WTC11 (cell line): ENCODE results near the gene UPF1. TPM values are rescaled to one million over a fixed set of nuclear protein-coding genes. Genes with fewer than 3 reads are reported as not detected.
"Not testable (repeated sequence)": the region's sequence is repeated elsewhere in the genome, so short reads cannot be mapped to it uniquely, and the experiment has no call there.

Experiments used
- ATAC-seq: fragments of 200-7000 bp; cut with Tn5 transposase; 2 replicates; pipeline ENCODE4 v1.10.0; 2021; ENCODE audit warnings: mild to moderate bottlenecking, moderate library complexity
- CTCF ChIA-PET: fragments of 300-600 bp; sonication (Branson Sonifier 250); formaldehyde crosslinking; loops from one replicate; lab custom pipeline; 2021; ENCODE audit warnings: antibody characterized with exemption; lab: Charles Lee
- POLR2A ChIA-PET: fragments of 350-600 bp; sonication (Branson Sonifier 250); formaldehyde crosslinking; loops from one replicate; lab custom pipeline; 2021; ENCODE audit warnings: antibody characterized with exemption; lab: Charles Lee
- DNase-seq: peaks from one replicate; pipeline ENCODE4 v3.0.0; 2021; ENCODE audit warnings: low spot score
- H3K27ac Mint-ChIP-seq: 2 replicates; pipeline ENCODE4 v1.8.0; 2021; ENCODE audit warnings: mixed read lengths
- H3K27me3 Mint-ChIP-seq: 2 replicates; pipeline ENCODE4 v1.8.0; 2021; ENCODE audit warnings: low read depth, mild to moderate bottlenecking, moderate library complexity, mixed read lengths
- H3K36me3 Mint-ChIP-seq: 2 replicates; pipeline ENCODE4 v1.8.0; 2021; ENCODE audit warnings: mixed read lengths
- H3K4me1 Mint-ChIP-seq: 2 replicates; pipeline ENCODE4 v1.8.0; 2022; ENCODE audit warnings: mixed read lengths
- H3K4me3 Mint-ChIP-seq: 2 replicates; pipeline ENCODE4 v1.8.0; 2021; ENCODE audit warnings: mild to moderate bottlenecking, moderate library complexity, mixed read lengths
- H3K9me3 Mint-ChIP-seq: 2 replicates; pipeline ENCODE4 v1.8.0; 2021; ENCODE audit warnings: mixed read lengths
- ARID4B ChIP-seq: sonication (generic); formaldehyde crosslinking; IDR thresholded peaks from 2 replicates; pipeline ENCODE4 v1.8.0; 2023; ENCODE audit warnings: missing genetic modification reagents, mild to moderate bottlenecking, borderline replicate concordance
- ATF1 ChIP-seq: sonication (generic); formaldehyde crosslinking; IDR thresholded peaks from 2 replicates; pipeline ENCODE4 v1.8.1; 2023; ENCODE audit warnings: mild to moderate bottlenecking, moderate library complexity, missing genetic modification reagents
- E2F1 ChIP-seq: sonication (generic); formaldehyde crosslinking; IDR thresholded peaks from 2 replicates; pipeline ENCODE4 v1.8.0; 2022; ENCODE audit warnings: mild to moderate bottlenecking, missing genetic modification reagents
- ELF4 ChIP-seq: sonication (generic); formaldehyde crosslinking; IDR thresholded peaks from 2 replicates; pipeline ENCODE4 v1.8.1; 2022; ENCODE audit warnings: low read depth, mild to moderate bottlenecking, moderate library complexity, missing genetic modification reagents
- EMX1 ChIP-seq: fragments of 250-450 bp; sonication (Bioruptor Pico); IDR thresholded peaks from 2 replicates; pipeline ENCODE4 v1.8.0; 2021; ENCODE audit warnings: mild to moderate bottlenecking
- ETV6 ChIP-seq: sonication (generic); formaldehyde crosslinking; IDR thresholded peaks from 2 replicates; pipeline ENCODE4 v1.8.1; 2022; ENCODE audit warnings: mild to moderate bottlenecking, missing genetic modification reagents
- GABPB1 ChIP-seq: sonication (generic); formaldehyde crosslinking; IDR thresholded peaks from 2 replicates; pipeline ENCODE4 v1.8.1; 2023; ENCODE audit warnings: mild to moderate bottlenecking, missing genetic modification reagents
- IRF2 ChIP-seq: sonication (generic); formaldehyde crosslinking; IDR thresholded peaks from 2 replicates; pipeline ENCODE4 v1.8.0; 2022; ENCODE audit warnings: low read depth, missing genetic modification reagents, borderline replicate concordance
- JAZF1 ChIP-seq: fragments of 250-450 bp; sonication (Bioruptor Pico); IDR thresholded peaks from 2 replicates; pipeline ENCODE4 v1.9.0; 2021; ENCODE audit warnings: moderate library complexity, mild to moderate bottlenecking, inconsistent platforms
- KAT7 ChIP-seq: sonication (generic); formaldehyde crosslinking; IDR thresholded peaks from 2 replicates; pipeline ENCODE4 v1.8.1; 2023; ENCODE audit warnings: missing genetic modification reagents, mild to moderate bottlenecking, borderline replicate concordance
- MLX ChIP-seq: sonication (generic); formaldehyde crosslinking; IDR thresholded peaks from 2 replicates; pipeline ENCODE4 v1.8.1; 2023; ENCODE audit warnings: mild to moderate bottlenecking, missing genetic modification reagents, moderate library complexity
- MXD4 ChIP-seq: fragments of 250-450 bp; sonication (Bioruptor Pico); IDR thresholded peaks from 2 replicates; pipeline ENCODE4 v1.8.0; 2021; ENCODE audit warnings: mild to moderate bottlenecking, moderate library complexity, borderline replicate concordance
- RELA ChIP-seq: sonication (generic); formaldehyde crosslinking; IDR thresholded peaks from 2 replicates; pipeline ENCODE4 v1.8.1; 2022; ENCODE audit warnings: missing genetic modification reagents, mild to moderate bottlenecking, borderline replicate concordance
- RORB ChIP-seq: fragments of 250-450 bp; sonication (Bioruptor Pico); IDR thresholded peaks from 2 replicates; pipeline ENCODE4 v1.9.0; 2021; ENCODE audit warnings: mild to moderate bottlenecking
- TEAD4 ChIP-seq: sonication (generic); formaldehyde crosslinking; IDR thresholded peaks from 2 replicates; pipeline ENCODE4 v1.8.0; 2022; ENCODE audit warnings: mild to moderate bottlenecking, missing genetic modification reagents
- ZNF138 ChIP-seq: sonication (generic); formaldehyde crosslinking; conservative IDR thresholded peaks from 2 replicates; pipeline ENCODE4 v1.8.1; 2022; ENCODE audit warnings: mild to moderate bottlenecking, moderate library complexity, missing genetic modification reagents
- ZNF232 ChIP-seq: sonication (generic); formaldehyde crosslinking; IDR thresholded peaks from 2 replicates; pipeline ENCODE4 v1.8.0; 2022; ENCODE audit warnings: mild to moderate bottlenecking, missing genetic modification reagents
- ZNF416 ChIP-seq: fragments of 250-450 bp; sonication (Bioruptor Pico); IDR thresholded peaks from 2 replicates; pipeline ENCODE4 v1.9.0; 2021; ENCODE audit warnings: mild to moderate bottlenecking, inconsistent platforms
- total RNA-seq: library from RNA; stranded (reverse); gene quantifications from 3 replicates; pipeline ENCODE4 v1.2.3, GENCODE V29; 2021
- TF ChIP-seq, protein P1 (sequence below): sonication (generic); formaldehyde crosslinking; IDR thresholded peaks from 2 replicates; pipeline ENCODE4 v1.8.0; 2023; ENCODE audit warnings: missing genetic modification reagents
- TF ChIP-seq, protein P2 (sequence below): sonication (generic); formaldehyde crosslinking; IDR thresholded peaks from 2 replicates; pipeline ENCODE4 v1.8.1; 2023; ENCODE audit warnings: mild to moderate bottlenecking, missing genetic modification reagents
- TF ChIP-seq, protein P3 (sequence below): sonication (generic); formaldehyde crosslinking; IDR thresholded peaks from 2 replicates; pipeline ENCODE4 v1.8.1; 2022; ENCODE audit warnings: mild to moderate bottlenecking, missing genetic modification reagents, moderate library complexity, borderline replicate concordance

The UPF1 gene
- total RNA-seq, 1 experiment from 2014 or later: 82.5 TPM

- TF ChIP-seq, protein P1, sequence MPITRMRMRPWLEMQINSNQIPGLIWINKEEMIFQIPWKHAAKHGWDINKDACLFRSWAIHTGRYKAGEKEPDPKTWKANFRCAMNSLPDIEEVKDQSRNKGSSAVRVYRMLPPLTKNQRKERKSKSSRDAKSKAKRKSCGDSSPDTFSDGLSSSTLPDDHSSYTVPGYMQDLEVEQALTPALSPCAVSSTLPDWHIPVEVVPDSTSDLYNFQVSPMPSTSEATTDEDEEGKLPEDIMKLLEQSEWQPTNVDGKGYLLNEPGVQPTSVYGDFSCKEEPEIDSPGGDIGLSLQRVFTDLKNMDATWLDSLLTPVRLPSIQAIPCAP: no peak
- no peak for TF ChIP-seq KAT7 (CRISPR knock-in tag)
- no peak for TF ChIP-seq ZNF232 (CRISPR knock-in tag)
- TF ChIP-seq E2F1: no peak
- no peak for TF ChIP-seq ZNF416 (CRISPR knock-in tag)
- TF ChIP-seq RORB (CRISPR knock-in tag): no peak
- no peak for TF ChIP-seq ETV6 (CRISPR knock-in tag)
- no peak for TF ChIP-seq ZNF138 (CRISPR knock-in tag)
- TF ChIP-seq, protein P2, sequence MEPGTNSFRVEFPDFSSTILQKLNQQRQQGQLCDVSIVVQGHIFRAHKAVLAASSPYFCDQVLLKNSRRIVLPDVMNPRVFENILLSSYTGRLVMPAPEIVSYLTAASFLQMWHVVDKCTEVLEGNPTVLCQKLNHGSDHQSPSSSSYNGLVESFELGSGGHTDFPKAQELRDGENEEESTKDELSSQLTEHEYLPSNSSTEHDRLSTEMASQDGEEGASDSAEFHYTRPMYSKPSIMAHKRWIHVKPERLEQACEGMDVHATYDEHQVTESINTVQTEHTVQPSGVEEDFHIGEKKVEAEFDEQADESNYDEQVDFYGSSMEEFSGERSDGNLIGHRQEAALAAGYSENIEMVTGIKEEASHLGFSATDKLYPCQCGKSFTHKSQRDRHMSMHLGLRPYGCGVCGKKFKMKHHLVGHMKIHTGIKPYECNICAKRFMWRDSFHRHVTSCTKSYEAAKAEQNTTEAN (CRISPR knock-in tag): no peak
- TF ChIP-seq, all 79 proteins: peak for 0
Measured at GRCh38 chr19:18807861-18808331, 23.9 kb upstream of the UPF1 start (continued).

- TF ChIP-seq ARID4B (no peak), GABPB1 (CRISPR knock-in tag) (no peak), ATF1 (CRISPR knock-in tag) (no peak), IRF2 (no peak), TEAD4 (CRISPR knock-in tag) (no peak), JAZF1 (CRISPR knock-in tag) (no peak), RELA (no peak), ELF4 (CRISPR knock-in tag) (no peak), MLX (no peak), MXD4 (CRISPR knock-in tag) (no peak), EMX1 (no peak)
- TF ChIP-seq, protein P3, sequence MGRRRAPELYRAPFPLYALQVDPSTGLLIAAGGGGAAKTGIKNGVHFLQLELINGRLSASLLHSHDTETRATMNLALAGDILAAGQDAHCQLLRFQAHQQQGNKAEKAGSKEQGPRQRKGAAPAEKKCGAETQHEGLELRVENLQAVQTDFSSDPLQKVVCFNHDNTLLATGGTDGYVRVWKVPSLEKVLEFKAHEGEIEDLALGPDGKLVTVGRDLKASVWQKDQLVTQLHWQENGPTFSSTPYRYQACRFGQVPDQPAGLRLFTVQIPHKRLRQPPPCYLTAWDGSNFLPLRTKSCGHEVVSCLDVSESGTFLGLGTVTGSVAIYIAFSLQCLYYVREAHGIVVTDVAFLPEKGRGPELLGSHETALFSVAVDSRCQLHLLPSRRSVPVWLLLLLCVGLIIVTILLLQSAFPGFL (CRISPR knock-in tag): no peak
- Mint-ChIP-seq H3K36me3 (no peaks in the 10 kb centered on the region), H3K9me3 (no peaks in the 10 kb centered on the region), H3K4me1 (no peaks in the 10 kb centered on the region), H3K4me3 (no peak overlapping the region), H3K27ac (no peak overlapping the region), H3K27me3 (peaks cover 53% of the 10 kb centered on the region)
- ChIA-PET POLR2A (no interaction called here), CTCF (interaction anchor here (0.6 to 0.7 kb wide), 2 partner anchors 13 to 40 kb away, joined by 3 to 4 read pairs; no protein-coding TSS in a partner anchor)
- no peak for ATAC-seq
- no peak for DNase-seq
Measured at GRCh38 chr19:18809149-18809868, 22.4 kb upstream of the UPF1 start.

DNA sequence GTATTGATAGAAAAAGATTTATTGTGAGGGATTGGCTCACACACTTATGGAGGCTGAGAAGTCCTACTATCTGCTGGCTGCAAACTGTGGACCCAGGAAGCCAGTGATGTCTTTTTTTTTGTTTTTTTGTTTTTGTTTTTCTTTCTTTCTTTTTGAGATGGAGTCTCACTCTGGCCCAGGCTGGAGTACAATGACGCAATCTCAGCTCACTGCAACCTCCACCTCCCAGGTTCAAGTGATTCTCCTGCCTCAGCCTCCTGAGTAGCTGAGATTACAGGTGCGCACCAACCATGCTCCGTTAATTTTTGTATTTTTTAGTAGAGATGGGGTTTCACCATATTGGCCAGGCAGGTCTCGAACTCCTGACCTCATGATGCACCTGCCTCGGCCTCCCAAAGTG lies 20.1 kb upstream of the UPF1 start:
- H3K4me1 Mint-ChIP-seq, ATAC-seq, H3K4me3 Mint-ChIP-seq, H3K27ac Mint-ChIP-seq, POLR2A ChIA-PET, H3K9me3 Mint-ChIP-seq, H3K36me3 Mint-ChIP-seq, DNase-seq: not testable (repeated sequence)
- peaks cover 67% of the 10 kb centered on the region for H3K27me3 Mint-ChIP-seq
- CTCF ChIA-PET: interaction anchor here (1.2 kb wide), 1 partner anchor 35 kb away, joined by 6 read pairs; no protein-coding TSS in a partner anchor
